Neuronal stem cell (in vitro differentiated cells): ENCODE data around the gene TRANK1. TPM values are rescaled to one million over a fixed set of nuclear protein-coding genes. Genes with fewer than 3 reads are reported as not detected.
A peak's percentile ranks its signal among the peaks of the same experiment; 100 is the strongest.

ENCODE experiments used
- DNase-seq: peaks from one replicate; pipeline ENCODE4 v3.0.0-alpha.2; 2013; ENCODE audit warnings: low spot score
- H2AFZ ChIP-seq: one replicate; pipeline ENCODE4 v1.6.1; 2013; ENCODE audit warnings: mild to moderate bottlenecking, low read length, inconsistent platforms
- H2AK5ac ChIP-seq: 2 replicates; pipeline ENCODE4 v1.6.1; 2013; ENCODE audit warnings: low read depth, mild to moderate bottlenecking, inconsistent platforms, low read length, moderate library complexity, mixed read lengths
- H2BK120ac ChIP-seq: 2 replicates; pipeline ENCODE4 v1.6.1; 2013; ENCODE audit warnings: low read depth, mild to moderate bottlenecking, inconsistent platforms, low read length, moderate library complexity, mixed read lengths
- H2BK12ac ChIP-seq: one replicate; pipeline ENCODE4 v1.6.1; 2013; ENCODE audit warnings: low read length, inconsistent platforms
- H2BK15ac ChIP-seq: 2 replicates; pipeline ENCODE4 v1.6.1; 2013; ENCODE audit warnings: mild to moderate bottlenecking, low read length, inconsistent platforms, mixed read lengths
- H2BK5ac ChIP-seq: one replicate; pipeline ENCODE4 v1.6.1; 2013; ENCODE audit warnings: inconsistent platforms, mild to moderate bottlenecking, low read length, moderate library complexity
- H3K14ac ChIP-seq: one replicate; pipeline ENCODE4 v1.6.1; 2013; ENCODE audit warnings: low read length, inconsistent platforms
- H3K18ac ChIP-seq: 2 replicates; pipeline ENCODE4 v1.6.1; 2013; ENCODE audit warnings: low read length, inconsistent platforms
- H3K23ac ChIP-seq: 2 replicates; pipeline ENCODE4 v1.6.1; 2013; ENCODE audit warnings: low read depth, mild to moderate bottlenecking, mixed read lengths, low read length, inconsistent platforms; ENCODE audit not compliant: poor library complexity
- H3K27ac ChIP-seq: replicated peaks from 3 replicates; pipeline ENCODE4 v1.5.1; 2013; ENCODE audit warnings: low read length, inconsistent platforms
- H3K27me3 ChIP-seq, 3 experiments: 2 replicates each; pipeline ENCODE4 v1.6.1; 2013; ENCODE audit warnings: low read length in 3 of 3, mild to moderate bottlenecking in 2 of 3, inconsistent platforms in 1 of 3, low read depth in 1 of 3, mixed read lengths in 1 of 3, moderate library complexity in 1 of 3; ENCODE audit not compliant: control insufficient read depth in 3 of 3, insufficient read depth in 3 of 3
- H3K36me3 ChIP-seq, 2 donors: replicated peaks in 1 of 2; 2 replicates each; pipeline ENCODE4 v1.6.1; 2013; ENCODE audit warnings: low read length in 2 of 2; ENCODE audit not compliant: control insufficient read depth in 2 of 2, insufficient read depth in 2 of 2
- H3K4ac ChIP-seq: 2 replicates; pipeline ENCODE4 v1.6.1; 2013; ENCODE audit warnings: inconsistent platforms, mild to moderate bottlenecking, low read length, moderate library complexity
- H3K4me1 ChIP-seq, 2 donors: 1 replicate in 1 of 2; 2 replicates in 1 of 2; pipeline ENCODE4 v1.6.1; 2013; ENCODE audit warnings: low read length in 2 of 2, low read depth in 1 of 2; ENCODE audit not compliant: control insufficient read depth in 2 of 2, insufficient read depth in 1 of 2
- H3K4me2 ChIP-seq: one replicate; pipeline ENCODE4 v1.6.1; 2013; ENCODE audit warnings: mild to moderate bottlenecking, low read length, inconsistent platforms; ENCODE audit not compliant: insufficient read depth, poor library complexity, severe bottlenecking
- H3K4me3 ChIP-seq, 2 donors: 2 replicates each; pipeline ENCODE4 v1.5.1; 2013; ENCODE audit warnings: low read length in 2 of 2, mild to moderate bottlenecking in 2 of 2, inconsistent platforms in 1 of 2, moderate library complexity in 1 of 2
- H3K79me1 ChIP-seq: one replicate; pipeline ENCODE4 v1.6.1; 2013; ENCODE audit warnings: low read depth, mild to moderate bottlenecking, inconsistent platforms, low read length, moderate library complexity
- H3K9ac ChIP-seq: one replicate; pipeline ENCODE4 v1.6.1; 2013; ENCODE audit warnings: mild to moderate bottlenecking, low read depth, low read length, inconsistent platforms; ENCODE audit not compliant: poor library complexity
- H3K9me3 ChIP-seq, 2 donors: replicated peaks in 1 of 2; 2 replicates each; pipeline versions ENCODE3 to v1.6.1; 2013; ENCODE audit warnings: low read length in 2 of 2, mild to moderate bottlenecking in 2 of 2, inconsistent platforms in 1 of 2, low read depth in 1 of 2, mixed read lengths in 1 of 2, moderate library complexity in 1 of 2; ENCODE audit not compliant: control insufficient read depth in 2 of 2, insufficient read depth in 1 of 2
- H4K8ac ChIP-seq: one replicate; pipeline ENCODE4 v1.6.1; 2013; ENCODE audit warnings: low read depth, mild to moderate bottlenecking, inconsistent platforms, low read length, moderate library complexity
- H4K91ac ChIP-seq: one replicate; pipeline ENCODE4 v1.6.1; 2013; ENCODE audit warnings: low read length, low read depth, mild to moderate bottlenecking, inconsistent platforms; ENCODE audit not compliant: poor library complexity
- WGBS, 2 donors: extraction: QIAGEN DNeasy Blood & Tissue Kit; methylation state at CpG; one replicate each; pipeline ENCODE4 v1.1.7; 2013; ENCODE audit warnings: missing lambda C conversion rate in 2 of 2, mixed read lengths in 1 of 2; ENCODE audit not compliant: insufficient read length in 2 of 2, insufficient replicate concordance in 1 of 2; ENCODE audit errors: extremely low coverage in 2 of 2; 5-methylcytosine and 5-hydroxymethylcytosine counted together
- polyA plus RNA-seq, 2 experiments: library from polyadenylated mRNA; stranded (reverse); fragments of 200-250 nt; gene quantifications; one replicate each; pipeline ENCODE4 v1.2.3, GENCODE V29; 2013

The TRANK1 gene
- polyA plus RNA-seq (2013, experiment 1 of 2): 3.2 TPM
- 3.3 TPM for polyA plus RNA-seq (2013, experiment 2 of 2)

DNA sequence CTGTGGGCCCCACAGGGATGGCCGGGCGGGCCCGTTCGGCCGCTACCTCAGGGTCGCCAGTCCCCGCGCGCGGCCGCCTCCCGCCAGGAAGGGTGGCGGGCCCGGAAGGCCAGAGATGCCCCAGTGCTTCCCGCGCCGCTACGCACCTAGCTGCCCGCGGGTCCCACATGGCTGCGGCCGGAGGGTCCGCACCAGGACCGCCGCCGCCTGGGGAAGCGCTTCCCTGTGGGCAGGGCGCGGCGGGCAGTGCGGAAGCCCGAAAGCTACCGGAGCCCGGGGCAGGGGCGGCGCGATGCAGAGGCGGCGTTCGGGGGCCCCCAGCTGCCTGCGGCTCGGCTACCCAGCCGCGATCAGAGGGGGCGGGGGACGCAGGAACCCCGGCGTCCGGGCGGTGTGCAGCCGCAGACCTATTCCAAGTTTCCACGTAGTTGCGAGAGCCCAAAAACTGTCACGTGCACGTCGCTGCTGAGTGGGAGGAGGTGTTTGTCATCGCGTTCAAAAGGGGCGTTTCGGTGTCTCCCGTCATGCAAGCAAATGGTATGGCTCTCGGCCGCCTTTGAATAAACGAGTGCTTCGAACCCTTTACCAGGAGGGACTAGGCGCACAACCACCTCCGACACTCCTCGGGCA is at the start of gene TRANK1:
TRANK1 (minus strand) TSS at position 414 of the 630 bp plus-strand sequence; CDS start at position 169, 245 bp downstream.
- H2AK5ac ChIP-seq: peak within 1 kb of the TSS; percentile 72
- peak within 1 kb of the TSS; percentile 77 for H3K14ac ChIP-seq
- H3K4me3 ChIP-seq: peak within 1 kb of the TSS in 1 of 2 donors; percentile 79
- peaks cover 0 to 5% of the 10 kb centered on the region in 2 donors for H3K4me1 ChIP-seq
- no CpG with 5 or more reads among the region's 68 CpGs for WGBS, 2 donors
- peak within 1 kb of the TSS; percentile 87 for H2BK12ac ChIP-seq
- H2BK15ac ChIP-seq: peak within 1 kb of the TSS; percentile 99
- peak within 1 kb of the TSS; percentile 95 for H3K9ac ChIP-seq
- peak within 1 kb of the TSS; percentile 46 for H3K4ac ChIP-seq
- no peaks in the 10 kb centered on the region for H3K36me3 ChIP-seq
- H3K18ac ChIP-seq: peak within 1 kb of the TSS; percentile 98
- H4K8ac ChIP-seq: peak within 1 kb of the TSS; percentile 99
- H3K4me2 ChIP-seq: peak within 1 kb of the TSS; percentile 83
- peaks cover 3 to 11% (median 3%) of the 10 kb centered on the region in 3 experiments for H3K27me3 ChIP-seq
- no peak within 1 kb of the TSS for H3K27ac ChIP-seq
- DNase-seq: no peak
- peaks cover 3% of the 10 kb centered on the region for H3K79me1 ChIP-seq
- H4K91ac ChIP-seq: peak within 1 kb of the TSS; percentile 39
- H3K9me3 ChIP-seq: peaks cover 10 to 21% of the 10 kb centered on the region in 2 donors
- peak within 1 kb of the TSS; percentile 77 for H3K23ac ChIP-seq
- peak within 1 kb of the TSS; percentile 54 for H2BK5ac ChIP-seq
- H2BK120ac ChIP-seq: peak within 1 kb of the TSS; percentile 92
- peak within 1 kb of the TSS; percentile 80 for H2AFZ ChIP-seq

DNA sequence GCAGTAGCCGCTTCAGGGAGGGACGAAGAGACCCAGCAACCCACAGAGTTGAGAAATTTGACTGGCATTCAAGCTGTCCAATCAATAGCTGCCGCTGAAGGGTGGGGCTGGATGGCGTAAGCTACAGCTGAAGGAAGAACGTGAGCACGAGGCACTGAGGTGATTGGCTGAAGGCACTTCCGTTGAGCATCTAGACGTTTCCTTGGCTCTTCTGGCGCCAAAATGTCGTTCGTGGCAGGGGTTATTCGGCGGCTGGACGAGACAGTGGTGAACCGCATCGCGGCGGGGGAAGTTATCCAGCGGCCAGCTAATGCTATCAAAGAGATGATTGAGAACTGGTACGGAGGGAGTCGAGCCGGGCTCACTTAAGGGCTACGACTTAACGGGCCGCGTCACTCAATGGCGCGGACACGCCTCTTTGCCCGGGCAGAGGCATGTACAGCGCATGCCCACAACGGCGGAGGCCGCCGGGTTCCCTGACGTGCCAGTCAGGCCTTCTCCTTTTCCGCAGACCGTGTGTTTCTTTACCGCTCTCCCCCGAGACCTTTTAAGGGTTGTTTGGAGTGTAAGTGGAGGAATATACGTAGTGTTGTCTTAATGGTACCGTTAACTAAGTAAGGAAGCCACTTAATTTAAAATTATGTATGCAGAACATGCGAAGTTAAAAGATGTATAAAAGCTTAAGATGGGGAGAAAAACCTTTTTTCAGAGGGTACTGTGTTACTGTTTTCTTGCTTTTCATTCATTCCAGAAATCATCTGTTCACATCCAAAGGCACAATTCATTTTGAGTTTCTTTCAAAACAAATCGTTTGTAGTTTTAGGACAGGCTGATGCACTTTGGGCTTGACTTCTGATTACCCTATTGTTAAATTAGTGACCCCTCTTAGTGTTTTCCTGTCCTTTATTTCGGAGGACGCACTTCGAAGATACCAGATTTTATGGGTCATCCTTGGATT is 48.8 kb upstream of the TRANK1 start, which contains the start of gene MLH1:
MLH1 (plus strand) TSS at position 193 of the 958 bp plus-strand sequence; CDS start at position 223, 30 bp downstream.
- WGBS, 2 donors: no CpG with 5 or more reads among the region's 47 CpGs
- Histone ChIP-seq H3K4me1 (peaks cover 2 to 14% of the 10 kb centered on the region in 2 donors), H3K23ac (peak within 1 kb of the TSS; percentile 66), H2BK120ac (no peak within 1 kb of the TSS), H3K4ac (no peak within 1 kb of the TSS), H2AK5ac (peak within 1 kb of the TSS; percentile 9), H3K36me3 (peaks cover 5 to 73% of the 10 kb centered on the region in 2 donors), H3K27ac (peak within 1 kb of the TSS; percentile 92), H3K4me2 (peak within 1 kb of the TSS; percentile 48), H2BK5ac (peak within 1 kb of the TSS; percentile 68), H3K9me3 (no peaks in the 10 kb centered on the region), H2BK15ac (no peak within 1 kb of the TSS), H3K27me3 (no peaks in the 10 kb centered on the region), H4K91ac (no peak within 1 kb of the TSS), H2BK12ac (no peak within 1 kb of the TSS), H3K18ac (peak within 1 kb of the TSS; percentile 98), H3K14ac (peak within 1 kb of the TSS; percentile 22), H4K8ac (no peak within 1 kb of the TSS), H3K4me3 (peak within 1 kb of the TSS; percentile 78 to 91), H2AFZ (peak within 1 kb of the TSS; percentile 90), H3K79me1 (no peaks in the 10 kb centered on the region), H3K9ac (peak within 1 kb of the TSS; percentile 94)
- DNase-seq: peak; percentile 100

DNA sequence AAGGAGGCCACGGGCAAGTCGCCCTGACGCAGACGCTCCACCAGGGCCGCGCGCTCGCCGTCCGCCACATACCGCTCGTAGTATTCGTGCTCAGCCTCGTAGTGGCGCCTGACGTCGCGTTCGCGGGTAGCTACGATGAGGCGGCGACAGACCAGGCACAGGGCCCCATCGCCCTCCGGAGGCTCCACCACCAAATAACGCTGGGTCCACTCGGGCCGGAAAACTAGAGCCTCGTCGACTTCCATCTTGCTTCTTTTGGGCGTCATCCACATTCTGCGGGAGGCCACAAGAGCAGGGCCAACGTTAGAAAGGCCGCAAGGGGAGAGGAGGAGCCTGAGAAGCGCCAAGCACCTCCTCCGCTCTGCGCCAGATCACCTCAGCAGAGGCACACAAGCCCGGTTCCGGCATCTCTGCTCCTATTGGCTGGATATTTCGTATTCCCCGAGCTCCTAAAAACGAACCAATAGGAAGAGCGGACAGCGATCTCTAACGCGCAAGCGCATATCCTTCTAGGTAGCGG is 48.0 kb upstream of the TRANK1 start, which contains the start of gene EPM2AIP1:
EPM2AIP1 (minus strand) TSS at position 326 of the 520 bp plus-strand sequence; CDS start at position 272, 54 bp downstream.
- H2BK12ac ChIP-seq: no peak within 1 kb of the TSS
- H3K14ac ChIP-seq: peak within 1 kb of the TSS; percentile 22
- no peak within 1 kb of the TSS for H4K91ac ChIP-seq
- H2AK5ac ChIP-seq: peak within 1 kb of the TSS; percentile 9
- no peak for DNase-seq
- WGBS, 2 donors: no CpG with 5 or more reads among the region's 48 CpGs
- H3K27ac ChIP-seq: peak within 1 kb of the TSS; percentile 92
- peak within 1 kb of the TSS; percentile 94 for H3K9ac ChIP-seq
- H3K23ac ChIP-seq: peak within 1 kb of the TSS; percentile 66
- no peak within 1 kb of the TSS for H3K4ac ChIP-seq
- H3K9me3 ChIP-seq: no peaks in the 10 kb centered on the region
- H3K79me1 ChIP-seq: no peaks in the 10 kb centered on the region
- H3K36me3 ChIP-seq: peaks cover 4 to 73% of the 10 kb centered on the region in 2 donors
- peak within 1 kb of the TSS; percentile 90 for H2AFZ ChIP-seq
- H3K4me2 ChIP-seq: peak within 1 kb of the TSS; percentile 48
- H3K27me3 ChIP-seq: no peaks in the 10 kb centered on the region
- H3K18ac ChIP-seq: peak within 1 kb of the TSS; percentile 98
- H3K4me3 ChIP-seq: peak within 1 kb of the TSS; percentile 78 to 91
- H2BK120ac ChIP-seq: no peak within 1 kb of the TSS
- H2BK15ac ChIP-seq: no peak within 1 kb of the TSS
- H4K8ac ChIP-seq: no peak within 1 kb of the TSS
- peak within 1 kb of the TSS; percentile 68 for H2BK5ac ChIP-seq
- peaks cover 2 to 14% of the 10 kb centered on the region in 2 donors for H3K4me1 ChIP-seq
